GM19324 (cell line): ENCODE measurements around the gene STX4.

Source experiments
- ATAC-seq: cut with Tn5 transposase; IDR thresholded peaks from one replicate; pipeline ENCODE4 v1.9.1; 2021; ENCODE audit warnings: mild to moderate bottlenecking, moderate library complexity; ENCODE audit not compliant: unreplicated experiment, low FRiP score

The STX4 gene

GRCh38 chr16:31061813-31062440 lies 28.6 kb downstream of the STX4 start:
- no peak for ATAC-seq

GRCh38 chr16:31063495-31063842 lies 30.1 kb downstream of the STX4 start:
- no peak for ATAC-seq

GRCh38 chr16:31063843-31064611 lies 30.7 kb downstream of the STX4 start:
- no peak for ATAC-seq

GRCh38 chr16:31064882-31065461 lies 31.6 kb downstream of the STX4 start:
- no peak for ATAC-seq

GRCh38 chr16:31067342-31067741 lies 34.0 kb downstream of the STX4 start:
- ATAC-seq: no peak

GRCh38 chr16:31071861-31072260 lies 38.5 kb downstream of the STX4 start:
- ATAC-seq: no peak

GRCh38 chr16:31072540-31073141 lies 39.3 kb downstream of the STX4 start:
- ATAC-seq: no peak

- peak; percentile 60 for ATAC-seq
Observed at GRCh38 chr16:31073142-31073969, 40.0 kb downstream of the STX4 start.

GRCh38 chr16:31073970-31074813 lies 40.8 kb downstream of the STX4 start, which contains the start of the genes ZNF646 and ZNF668:
ZNF646 (plus strand) TSS chr16:31074422; CDS start chr16:31076325, 1,903 bp downstream.
ZNF668 (minus strand) TSS chr16:31074240; CDS start chr16:31064459, 9,781 bp downstream.
- peak; percentile 81 for ATAC-seq

GRCh38 chr16:31074814-31075183 lies 41.4 kb downstream of the STX4 start:
- no peak for ATAC-seq

- no peak for ATAC-seq
Observed at GRCh38 chr16:31076319-31076718, 43.0 kb downstream of the STX4 start.

- ATAC-seq: no peak
Observed at GRCh38 chr16:31077024-31077423, 43.7 kb downstream of the STX4 start.

GRCh38 chr16:31077592-31078396 lies 44.4 kb downstream of the STX4 start:
- no peak for ATAC-seq

GRCh38 chr16:31078597-31079341 lies 45.4 kb downstream of the STX4 start:
- no peak for ATAC-seq

- no peak for ATAC-seq
Observed at GRCh38 chr16:31079342-31079944, 46.1 kb downstream of the STX4 start.

- ATAC-seq: no peak
Observed at GRCh38 chr16:31080035-31080629, 46.8 kb downstream of the STX4 start.

GRCh38 chr16:31080756-31081419 lies 47.5 kb downstream of the STX4 start:
- ATAC-seq: no peak
